ENCODE data around the gene MIOX.
A peak's percentile ranks its signal among the peaks of the same experiment; 100 is the strongest.

MIOX gene

DNA sequence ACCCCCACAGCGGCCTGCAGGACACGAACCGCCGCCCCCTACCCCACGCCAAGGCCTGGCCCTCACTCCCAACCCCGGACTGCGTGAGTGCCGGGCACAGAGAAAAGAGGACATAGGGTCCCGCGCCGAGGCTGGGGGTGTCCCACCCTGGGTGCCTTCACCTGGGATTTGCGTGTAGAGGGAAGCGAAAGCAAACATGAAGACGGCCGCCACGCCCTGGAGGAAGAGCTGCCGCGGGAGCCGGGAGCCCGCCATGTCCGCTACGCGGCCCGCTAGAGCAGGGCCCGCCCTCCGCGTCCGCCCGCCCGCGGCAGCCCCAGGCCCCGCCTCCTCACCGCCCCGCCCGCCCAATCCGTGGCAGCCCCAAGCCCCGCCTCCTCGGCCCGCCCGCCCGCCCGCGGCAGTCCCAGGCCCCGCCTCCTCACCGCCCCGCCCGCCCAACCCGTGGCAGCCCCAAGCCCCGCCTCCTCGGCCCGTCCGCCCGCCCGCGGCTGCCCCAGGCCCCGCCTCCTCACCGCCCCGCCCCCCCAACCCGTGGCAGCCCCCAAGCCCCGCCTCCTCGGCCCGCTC is 20.8 kb downstream of the MIOX start, which contains the start of gene LMF2 (continued):
- TF ChIP-seq, protein P1, sequence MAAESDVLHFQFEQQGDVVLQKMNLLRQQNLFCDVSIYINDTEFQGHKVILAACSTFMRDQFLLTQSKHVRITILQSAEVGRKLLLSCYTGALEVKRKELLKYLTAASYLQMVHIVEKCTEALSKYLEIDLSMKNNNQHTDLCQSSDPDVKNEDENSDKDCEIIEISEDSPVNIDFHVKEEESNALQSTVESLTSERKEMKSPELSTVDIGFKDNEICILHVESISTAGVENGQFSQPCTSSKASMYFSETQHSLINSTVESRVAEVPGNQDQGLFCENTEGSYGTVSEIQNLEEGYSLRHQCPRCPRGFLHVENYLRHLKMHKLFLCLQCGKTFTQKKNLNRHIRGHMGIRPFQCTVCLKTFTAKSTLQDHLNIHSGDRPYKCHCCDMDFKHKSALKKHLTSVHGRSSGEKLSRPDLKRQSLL (tag by site-specific recombination; IDR thresholded peaks at IDR 0.05), result no peak
- TF ChIP-seq ZNF112 (tag by site-specific recombination; IDR thresholded peaks at IDR 0.05), result no peak
- peak; percentile 56; the same call in 1 of the 2 replicates for TF ChIP-seq ZNF610 (tag by site-specific recombination; IDR thresholded peaks at IDR 0.05; ENCODE audit: borderline replicate concordance)
- no peak for TF ChIP-seq ZNF544 (tag by site-specific recombination; IDR thresholded peaks at IDR 0.05)
- TF ChIP-seq ZNF391 (tag by site-specific recombination; IDR thresholded peaks at IDR 0.05; ENCODE audit: borderline replicate concordance, low read depth), result no peak
- TF ChIP-seq KLF10 (tag by site-specific recombination; IDR thresholded peaks at IDR 0.05), result no peak
- TF ChIP-seq WT1 (tag by site-specific recombination; IDR thresholded peaks at IDR 0.05), result no peak
- no peak for TF ChIP-seq ZNF548 (tag by site-specific recombination; IDR thresholded peaks at IDR 0.05)
- no peak for TF ChIP-seq ZBTB21 (tag by site-specific recombination; IDR thresholded peaks at IDR 0.05)
- TF ChIP-seq ZNF677 (tag by site-specific recombination; IDR thresholded peaks at IDR 0.05), result no peak
- TF ChIP-seq BCL11A (tag by site-specific recombination; IDR thresholded peaks at IDR 0.05; ENCODE audit: low read depth), result no peak
- no peak for TF ChIP-seq KLF17 (tag by site-specific recombination; IDR thresholded peaks at IDR 0.05)
- TF ChIP-seq OSR2 (tag by site-specific recombination; IDR thresholded peaks at IDR 0.05), result no peak
- no peak for TF ChIP-seq ZNF157 (tag by site-specific recombination; IDR thresholded peaks at IDR 0.05)
- TF ChIP-seq REPIN1 (tag by site-specific recombination; IDR thresholded peaks at IDR 0.05; ENCODE audit: low read depth), result no peak
- TF ChIP-seq ZNF354C (tag by site-specific recombination; IDR thresholded peaks at IDR 0.05; ENCODE audit: borderline replicate concordance, low read depth), result no peak
- peak; percentile 48; the same call in 1 of the 2 replicates for TF ChIP-seq ZNF561 (tag by site-specific recombination; IDR thresholded peaks at IDR 0.05; ENCODE audit: borderline replicate concordance)
- no peak for TF ChIP-seq ZNF248 (tag by site-specific recombination; IDR thresholded peaks at IDR 0.05)
- TF ChIP-seq, protein P2, sequence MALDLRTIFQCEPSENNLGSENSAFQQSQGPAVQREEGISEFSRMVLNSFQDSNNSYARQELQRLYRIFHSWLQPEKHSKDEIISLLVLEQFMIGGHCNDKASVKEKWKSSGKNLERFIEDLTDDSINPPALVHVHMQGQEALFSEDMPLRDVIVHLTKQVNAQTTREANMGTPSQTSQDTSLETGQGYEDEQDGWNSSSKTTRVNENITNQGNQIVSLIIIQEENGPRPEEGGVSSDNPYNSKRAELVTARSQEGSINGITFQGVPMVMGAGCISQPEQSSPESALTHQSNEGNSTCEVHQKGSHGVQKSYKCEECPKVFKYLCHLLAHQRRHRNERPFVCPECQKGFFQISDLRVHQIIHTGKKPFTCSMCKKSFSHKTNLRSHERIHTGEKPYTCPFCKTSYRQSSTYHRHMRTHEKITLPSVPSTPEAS (tag by site-specific recombination; IDR thresholded peaks at IDR 0.05), result no peak
- TF ChIP-seq SCRT1 (tag by site-specific recombination; IDR thresholded peaks at IDR 0.05; ENCODE audit: borderline replicate concordance), result no peak
- TF ChIP-seq ZNF174 (tag by site-specific recombination; IDR thresholded peaks at IDR 0.05), result no peak
- TF ChIP-seq SP7 (tag by site-specific recombination; IDR thresholded peaks at IDR 0.05), result peak; percentile 53; the same call in 1 of the 2 replicates
- TF ChIP-seq HOXD13 (CRISPR knock-in tag; IDR thresholded peaks at IDR 0.05; ENCODE audit: borderline replicate concordance), result no peak
- TF ChIP-seq TSHZ1 (tag by site-specific recombination; IDR thresholded peaks at IDR 0.05; ENCODE audit: borderline replicate concordance), result no peak
- no peak for TF ChIP-seq ZBTB17 (tag by site-specific recombination; IDR thresholded peaks at IDR 0.05)
- no peak for TF ChIP-seq ZFP69B (tag by site-specific recombination; IDR thresholded peaks at IDR 0.05)
- TF ChIP-seq ZNF16 (tag by site-specific recombination; IDR thresholded peaks at IDR 0.05; ENCODE audit: low read depth), result no peak
- no peak for TF ChIP-seq HOXA7 (CRISPR knock-in tag; IDR thresholded peaks at IDR 0.05; ENCODE audit: borderline replicate concordance)
- TF ChIP-seq, protein P3, sequence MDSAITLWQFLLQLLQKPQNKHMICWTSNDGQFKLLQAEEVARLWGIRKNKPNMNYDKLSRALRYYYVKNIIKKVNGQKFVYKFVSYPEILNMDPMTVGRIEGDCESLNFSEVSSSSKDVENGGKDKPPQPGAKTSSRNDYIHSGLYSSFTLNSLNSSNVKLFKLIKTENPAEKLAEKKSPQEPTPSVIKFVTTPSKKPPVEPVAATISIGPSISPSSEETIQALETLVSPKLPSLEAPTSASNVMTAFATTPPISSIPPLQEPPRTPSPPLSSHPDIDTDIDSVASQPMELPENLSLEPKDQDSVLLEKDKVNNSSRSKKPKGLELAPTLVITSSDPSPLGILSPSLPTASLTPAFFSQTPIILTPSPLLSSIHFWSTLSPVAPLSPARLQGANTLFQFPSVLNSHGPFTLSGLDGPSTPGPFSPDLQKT (IDR thresholded peaks at IDR 0.05; ENCODE audit: borderline replicate concordance, low read depth, low read length), result no peak
- no peak for TF ChIP-seq ZNF404 (tag by site-specific recombination; IDR thresholded peaks at IDR 0.05)
- TF ChIP-seq ZFP41 (tag by site-specific recombination; IDR thresholded peaks at IDR 0.05; ENCODE audit: borderline replicate concordance), result no peak
- TF ChIP-seq ZNF510 (tag by site-specific recombination; IDR thresholded peaks at IDR 0.05; ENCODE audit: insufficient replicate concordance), result no peak
- no peak for TF ChIP-seq ZNF600 (tag by site-specific recombination; IDR thresholded peaks at IDR 0.05)
- TF ChIP-seq ZNF792 (tag by site-specific recombination; IDR thresholded peaks at IDR 0.05), result no peak
- no peak for TF ChIP-seq ZNF175 (tag by site-specific recombination; IDR thresholded peaks at IDR 0.05)

All from HEK293 (cell line).